T-cell (primary cell): ENCODE results near the gene FBXW7. TPM values are rescaled to one million over a fixed set of nuclear protein-coding genes. Genes with fewer than 3 reads are reported as not detected.

Experiments
- ATAC-seq, 4 experiments: fragments of 200-7000 bp in 3 of 4; fragments of 150-1000 bp in 1 of 4; cut with Tn5 transposase; replicated peaks in 1 of 4; 1 replicate in 3 of 4; 2 replicates in 1 of 4; pipeline ENCODE4 v1.10.0; 2021; ENCODE audit warnings: moderate library complexity in 3 of 4, mild to moderate bottlenecking in 2 of 4, moderate number of reproducible peaks in 1 of 4
- CTCF ChIA-PET, 2 donors: fragments of 300-600 bp; sonication (Branson Sonifier 250); formaldehyde crosslinking; loops; one replicate each; lab custom pipeline; 2022; ENCODE audit warnings: antibody characterized with exemption in 2 of 2; lab: Charles Lee
- POLR2A ChIA-PET, 2 donors: fragments of 300-600 bp; sonication (Branson Sonifier 250); formaldehyde crosslinking; loops; one replicate each; lab custom pipeline; 2022; ENCODE audit warnings: antibody characterized with exemption in 2 of 2; lab: Charles Lee
- DNase-seq, 35 experiments: peaks; one replicate each; pipeline versions ENCODE4 v3.0.0 to v3.0.0-alpha.2; 2013 to 2023
- H3K27ac ChIP-seq: one replicate; pipeline ENCODE4 v1.5.1; 2013; ENCODE audit warnings: low read length
- H3K27me3 ChIP-seq, 2 experiments: replicated peaks in 1 of 2; 1 replicate in 1 of 2; 2 replicates in 1 of 2; pipeline versions ENCODE4 v1.6.1 to v1.7.0; 2013; ENCODE audit warnings: low read length in 1 of 2, mixed read lengths in 1 of 2; ENCODE audit not compliant: control insufficient read depth in 2 of 2, insufficient read depth in 2 of 2; ENCODE audit errors: extremely low read depth in 1 of 2
- H3K36me3 ChIP-seq, 2 donors: 1 replicate in 1 of 2; 2 replicates in 1 of 2; pipeline versions ENCODE4 v1.6.1 to v1.7.0; 2013; ENCODE audit warnings: low read length in 1 of 2; ENCODE audit not compliant: control insufficient read depth in 2 of 2, insufficient read depth in 1 of 2; ENCODE audit errors: extremely low read depth in 1 of 2
- H3K4me1 ChIP-seq, 2 experiments: 1 replicate in 1 of 2; 2 replicates in 1 of 2; pipeline versions ENCODE4 v1.6.1 to v1.7.0; 2013; ENCODE audit warnings: low read length in 2 of 2, mixed read lengths in 1 of 2; ENCODE audit not compliant: insufficient read depth in 2 of 2, control insufficient read depth in 1 of 2; ENCODE audit errors: extremely low read depth in 1 of 2
- H3K4me3 ChIP-seq, 2 donors: 1 replicate in 1 of 2; 2 replicates in 1 of 2; pipeline versions ENCODE4 v1.5.1 to v1.7.0; 2013; ENCODE audit warnings: mild to moderate bottlenecking in 2 of 2, low read length in 1 of 2, moderate library complexity in 1 of 2; ENCODE audit not compliant: control insufficient read depth in 1 of 2; ENCODE audit errors: extremely low read depth in 1 of 2
- H3K9me3 ChIP-seq: 2 replicates; pipeline ENCODE4 v1.7.0; 2013
- H3K27ac Mint-ChIP-seq, 2 donors: one replicate each; pipeline ENCODE4 v1.8.0; 2020 to 2021; ENCODE audit warnings: mild to moderate bottlenecking in 2 of 2, mixed read lengths in 2 of 2
- H3K27me3 Mint-ChIP-seq, 2 donors: one replicate each; pipeline ENCODE4 v1.8.0; 2021 to 2022; ENCODE audit warnings: mixed read lengths in 2 of 2
- H3K36me3 Mint-ChIP-seq: one replicate; pipeline ENCODE4 v1.8.0; 2021; ENCODE audit warnings: mixed read lengths
- H3K4me1 Mint-ChIP-seq, 3 donors: one replicate each; pipeline ENCODE4 v1.8.0; 2020 to 2022; ENCODE audit warnings: mixed read lengths in 3 of 3, mild to moderate bottlenecking in 1 of 3
- H3K4me3 Mint-ChIP-seq, 3 donors: one replicate each; pipeline ENCODE4 v1.8.0; 2020 to 2022; ENCODE audit warnings: mild to moderate bottlenecking in 3 of 3, mixed read lengths in 3 of 3, moderate library complexity in 3 of 3
- H3K9me3 Mint-ChIP-seq, 3 donors: one replicate each; pipeline ENCODE4 v1.8.0; 2020 to 2022; ENCODE audit warnings: mixed read lengths in 3 of 3
- WGBS: methylation state at CpG from one replicate; pipeline ENCODE4 v1.1.5; 2013; ENCODE audit warnings: missing lambda C conversion rate; ENCODE audit not compliant: insufficient coverage; 5-methylcytosine and 5-hydroxymethylcytosine counted together
- total RNA-seq, 35 experiments: library from RNA in 6 of 35; stranded (reverse) in 6 of 35; fragments of 120-200 nt in 1 of 35; gene quantifications; one replicate each; pipeline versions ENCODE4 v1.2.1 to v1.2.4 and lab custom pipeline; 2013 to 2026

The FBXW7 gene
- total RNA-seq, 5 donors from 2014 or later (not counting 1 experiment from before 2014, with no cell fraction given) = 91.9 to 131 (median 96.0) TPM

- Mint-ChIP-seq H3K27ac (no peak overlapping the region), H3K36me3 (peaks cover 19% of the 10 kb centered on the region), H3K4me3 (no peak overlapping the region), H3K4me1 (peaks cover 54 to 59% (median 57%) of the 10 kb centered on the region in 3 donors), H3K27me3 (no peaks in the 10 kb centered on the region), H3K9me3 (peaks cover 0 to 3% (median 0%) of the 10 kb centered on the region in 3 donors)
- Histone ChIP-seq H3K36me3 (no peaks in the 10 kb centered on the region), H3K27ac (no peak overlapping the region), H3K4me3 (no peak overlapping the region), H3K9me3 (no peaks in the 10 kb centered on the region), H3K4me1 (peaks cover 0 to 3% of the 10 kb centered on the region in 2 experiments), H3K27me3 (no peaks in the 10 kb centered on the region)
- DNase-seq (no peak), ATAC-seq (no peak)
- no CpG with 5 or more reads among the region's 7 CpGs for WGBS
- CTCF ChIA-PET = interaction anchor here (0.5 to 1.9 kb wide), 8 partner anchors 14 to 1090 kb away, joined by 3 to 8 read pairs (median 3); no protein-coding TSS in a partner anchor
- POLR2A ChIA-PET = interaction anchor here in 1 of 2 donors (1.0 kb wide), 1 partner anchor 44 kb away, joined by 10 read pairs; no protein-coding TSS in a partner anchor
These were observed 49.2 kb downstream of the FBXW7 start for GRCh38 chr4:152486429-152487389.

GRCh38 chr4:152485726-152486276 lies 50.1 kb downstream of the FBXW7 start:
- no peaks in the 10 kb centered on the region for H3K27me3 Mint-ChIP-seq
- H3K9me3 ChIP-seq = no peaks in the 10 kb centered on the region
- H3K27me3 ChIP-seq = no peaks in the 10 kb centered on the region
- peaks cover 0 to 3% of the 10 kb centered on the region in 2 experiments for H3K4me1 ChIP-seq
- H3K36me3 ChIP-seq = no peaks in the 10 kb centered on the region
- H3K27ac Mint-ChIP-seq = peak overlapping the region; percentile 1 to 18
- H3K36me3 Mint-ChIP-seq = peaks cover 25% of the 10 kb centered on the region
- peak overlapping the region in 2 of 3 donors; percentile 15 to 29 for H3K4me3 Mint-ChIP-seq
- DNase-seq (peak in 13 of 35 experiments; percentile 1 to 66 (median 19)), ATAC-seq (peak; percentile 82 to 97 (median 93))
- CTCF ChIA-PET = interaction anchor here (0.6 to 1.9 kb wide), 5 partner anchors 12 to 38 kb away, joined by 3 to 8 read pairs (median 3); no protein-coding TSS in a partner anchor
- no peak overlapping the region for H3K27ac ChIP-seq
- no CpG with 5 or more reads among the region's 6 CpGs for WGBS
- no peak overlapping the region for H3K4me3 ChIP-seq
- H3K9me3 Mint-ChIP-seq = peaks cover 0 to 3% (median 0%) of the 10 kb centered on the region in 3 donors
- POLR2A ChIA-PET = interaction anchor here in 1 of 2 donors (1.0 kb wide), 1 partner anchor 44 kb away, joined by 10 read pairs; no protein-coding TSS in a partner anchor
- H3K4me1 Mint-ChIP-seq = peaks cover 45 to 59% (median 55%) of the 10 kb centered on the region in 3 donors

DNA sequence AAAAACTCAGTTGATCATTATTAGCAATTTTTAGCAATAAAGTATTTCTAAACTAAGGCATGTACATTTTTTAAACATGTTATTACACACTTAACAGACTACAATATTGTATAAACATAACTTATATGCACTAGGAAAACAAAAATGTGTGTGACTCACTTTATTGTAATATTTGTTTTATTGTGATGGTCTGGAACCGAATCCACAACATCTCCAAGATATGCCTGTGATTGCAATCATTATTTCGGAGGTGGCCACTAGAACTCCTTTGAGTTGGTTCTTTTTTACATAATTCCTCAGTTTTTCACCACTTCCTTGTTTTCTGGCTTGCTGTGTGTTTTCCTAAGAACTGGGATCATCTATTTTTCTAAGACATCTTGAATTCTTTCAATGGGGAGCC lies 53.7 kb downstream of the FBXW7 start:
- no peaks in the 10 kb centered on the region for H3K27me3 ChIP-seq
- Mint-ChIP-seq H3K27me3 (no peaks in the 10 kb centered on the region), H3K27ac (no peak overlapping the region), H3K9me3 (peaks cover 0 to 3% (median 0%) of the 10 kb centered on the region in 3 donors), H3K4me1 (peaks cover 44 to 59% (median 55%) of the 10 kb centered on the region in 3 donors), H3K4me3 (no peak overlapping the region), H3K36me3 (peaks cover 36% of the 10 kb centered on the region)
- ATAC-seq (no peak), DNase-seq (no peak)
- no peaks in the 10 kb centered on the region for H3K36me3 ChIP-seq
- ChIA-PET POLR2A (no interaction called here), CTCF (no interaction called here)
- H3K9me3 ChIP-seq = no peaks in the 10 kb centered on the region
- WGBS = no CpG with 5 or more reads among the region's 2 CpGs
- H3K4me3 ChIP-seq = no peak overlapping the region
- H3K27ac ChIP-seq = no peak overlapping the region
- peaks cover 2 to 3% of the 10 kb centered on the region in 2 experiments for H3K4me1 ChIP-seq

DNA sequence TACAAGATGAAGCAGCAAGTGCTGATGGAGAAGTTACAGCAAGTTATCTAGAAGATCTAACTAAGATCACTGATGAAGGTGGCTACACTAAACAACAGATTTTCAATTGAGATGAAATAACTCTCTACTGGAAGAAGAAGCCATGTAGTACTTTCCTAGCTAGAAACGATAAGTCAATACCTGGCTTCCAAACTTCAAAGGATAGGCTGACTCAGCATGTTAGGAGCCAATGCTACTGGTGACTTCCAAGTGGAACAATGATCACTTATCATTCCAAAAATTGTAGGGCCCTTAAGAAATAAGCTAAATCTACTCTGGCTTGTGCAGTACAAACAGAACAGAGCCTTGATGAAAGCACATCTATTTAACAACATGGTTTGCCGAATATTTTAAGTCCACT lies 55.0 kb downstream of the FBXW7 start:
- CTCF ChIA-PET = interaction anchor here (0.6 to 1.8 kb wide), 3 partner anchors 10 to 382 kb away, joined by 3 to 5 read pairs (median 4); no protein-coding TSS in a partner anchor

DNA sequence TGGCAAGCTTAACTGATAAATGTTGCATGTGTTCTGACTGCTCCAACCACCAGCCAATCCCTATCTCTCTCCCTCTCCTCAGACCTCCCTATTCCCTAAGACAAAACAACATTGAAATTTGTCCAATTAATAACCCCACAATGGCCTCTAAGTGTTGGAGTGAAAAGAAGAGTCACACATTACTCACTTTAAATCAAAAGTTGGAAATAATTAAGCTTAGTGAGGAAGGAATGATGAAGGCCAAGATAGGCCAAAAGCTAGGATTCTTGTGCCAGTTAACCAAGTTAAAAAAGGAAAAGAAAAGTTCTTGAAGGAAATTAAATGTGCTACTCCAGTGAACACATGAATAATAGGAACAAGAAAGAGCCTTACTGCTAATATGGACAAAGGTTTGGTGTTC lies 55.6 kb downstream of the FBXW7 start:
- H3K27ac Mint-ChIP-seq = no peak overlapping the region
- H3K27me3 ChIP-seq = no peaks in the 10 kb centered on the region

More for the DNA sequence above, 55.0 kb downstream of the FBXW7 start:
- ATAC-seq = no peak
- Mint-ChIP-seq H3K27me3 (no peaks in the 10 kb centered on the region), H3K9me3 (peaks cover 0 to 3% (median 0%) of the 10 kb centered on the region in 3 donors), H3K27ac (no peak overlapping the region), H3K4me3 (no peak overlapping the region), H3K4me1 (peaks cover 38 to 59% (median 54%) of the 10 kb centered on the region in 3 donors), H3K36me3 (peaks cover 41% of the 10 kb centered on the region)
- no peak overlapping the region for H3K4me3 ChIP-seq
- POLR2A ChIA-PET = interaction anchor here (0.6 kb wide), 2 partner anchors 17 to 29 kb away, joined by 3 read pairs; no protein-coding TSS in a partner anchor
- no peaks in the 10 kb centered on the region for H3K9me3 ChIP-seq
- no peak overlapping the region for H3K27ac ChIP-seq
- peaks cover under 1 to 3% of the 10 kb centered on the region in 2 experiments for H3K4me1 ChIP-seq
- no peaks in the 10 kb centered on the region for H3K27me3 ChIP-seq
- no peaks in the 10 kb centered on the region for H3K36me3 ChIP-seq
- 94% methylated on average over 2 of the region's 2 CpGs for WGBS
- DNase-seq = no peak

More for the DNA sequence above, 55.6 kb downstream of the FBXW7 start:
- Histone ChIP-seq H3K36me3 (no peaks in the 10 kb centered on the region), H3K4me3 (no peak overlapping the region), H3K27ac (no peak overlapping the region), H3K9me3 (no peaks in the 10 kb centered on the region), H3K4me1 (peaks cover 0 to 3% of the 10 kb centered on the region in 2 experiments)
- POLR2A ChIA-PET = no interaction called here
- Mint-ChIP-seq H3K4me3 (no peak overlapping the region), H3K4me1 (peaks cover 32 to 57% (median 52%) of the 10 kb centered on the region in 3 donors), H3K36me3 (peaks cover 43% of the 10 kb centered on the region), H3K27me3 (no peaks in the 10 kb centered on the region), H3K9me3 (peaks cover 0 to 3% (median 0%) of the 10 kb centered on the region in 3 donors)
- no peak for ATAC-seq
- no peak for DNase-seq
- CTCF ChIA-PET = interaction anchor here (1.2 to 1.8 kb wide), 2 partner anchors 11 to 28 kb away, joined by 3 to 4 read pairs; no protein-coding TSS in a partner anchor
